Calu3 (cell line): ENCODE results near the gene SCN4A. TPM values are rescaled to one million over a fixed set of nuclear protein-coding genes. Genes with fewer than 3 reads are reported as not detected.

ENCODE experiments used
- BruUV-seq: library from RNA; stranded (reverse); fragments of 400-500 nt; replicated peaks from 2 replicates; lab custom pipeline; 2021; lab: Mats Ljungman, UMichigan
- CTCF ChIA-PET: fragments of 300-600 bp; sonication (Branson Sonifier 250); formaldehyde crosslinking; loops from one replicate; lab custom pipeline; 2022; ENCODE audit warnings: antibody characterized with exemption; lab: Charles Lee
- DNase-seq: peaks from one replicate; pipeline ENCODE4 v3.0.0; 2022
- H3K27ac Mint-ChIP-seq: one replicate; pipeline ENCODE4 v1.8.0; 2022; ENCODE audit warnings: mixed read lengths; ENCODE audit not compliant: unreplicated experiment
- H3K27me3 Mint-ChIP-seq: one replicate; pipeline ENCODE4 v1.8.0; 2022; ENCODE audit warnings: mixed read lengths; ENCODE audit not compliant: unreplicated experiment
- H3K36me3 Mint-ChIP-seq: one replicate; pipeline ENCODE4 v1.8.0; 2022; ENCODE audit warnings: mild to moderate bottlenecking, moderate library complexity, mixed read lengths; ENCODE audit not compliant: insufficient read depth, unreplicated experiment
- H3K4me1 Mint-ChIP-seq: one replicate; pipeline ENCODE4 v1.8.0; 2022; ENCODE audit warnings: mild to moderate bottlenecking, low read depth, mixed read lengths; ENCODE audit not compliant: unreplicated experiment
- H3K4me3 Mint-ChIP-seq: one replicate; pipeline ENCODE4 v1.8.0; 2022; ENCODE audit warnings: mild to moderate bottlenecking, low read depth, moderate library complexity, mixed read lengths; ENCODE audit not compliant: unreplicated experiment
- H3K9me3 Mint-ChIP-seq: one replicate; pipeline ENCODE4 v1.8.0; 2022; ENCODE audit warnings: low read depth, mixed read lengths; ENCODE audit not compliant: unreplicated experiment
- intact Hi-C: fragments of 100-400 bp; cut with micrococcal nuclease; formaldehyde crosslinking; loops from one replicate; pipeline ENCODE4 v1.10.0; 2022; ENCODE audit not compliant: unreplicated experiment
- total RNA-seq: library from RNA; stranded (reverse); gene quantifications from 2 replicates; pipeline ENCODE4 v1.2.3, GENCODE V29; 2022
- TF ChIP-seq, protein P1 (sequence below): fragments of 200-600 bp; IDR thresholded peaks from one replicate; pipeline ENCODE4 v1.8.0; 2022; ENCODE audit warnings: antibody characterized with exemption; ENCODE audit not compliant: unreplicated experiment

The SCN4A gene
- total RNA-seq, 1 experiment from 2014 or later: not detected

DNA sequence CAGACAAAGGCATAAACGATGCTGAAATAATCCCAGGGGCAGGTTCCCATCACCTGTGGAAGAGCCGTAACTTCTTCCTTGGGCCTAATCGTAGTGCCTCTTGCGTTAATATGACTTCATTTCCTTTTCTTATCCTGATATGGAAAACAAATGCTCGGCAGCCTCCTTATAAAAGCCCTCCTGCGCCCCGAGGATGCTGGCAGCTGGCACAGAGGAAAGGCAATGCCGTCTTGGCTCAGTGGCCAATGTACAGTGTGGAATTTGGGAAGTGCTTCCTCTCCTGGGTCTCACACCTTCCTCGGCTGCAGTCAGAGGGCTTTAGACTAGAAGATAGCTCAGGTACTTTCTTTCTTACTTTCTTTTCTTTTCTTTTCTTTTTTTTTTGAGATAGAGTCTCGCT, 3.4 kb downstream of the SCN4A start:
- peaks cover 12% of the 10 kb centered on the region for H3K27me3 Mint-ChIP-seq

DNA sequence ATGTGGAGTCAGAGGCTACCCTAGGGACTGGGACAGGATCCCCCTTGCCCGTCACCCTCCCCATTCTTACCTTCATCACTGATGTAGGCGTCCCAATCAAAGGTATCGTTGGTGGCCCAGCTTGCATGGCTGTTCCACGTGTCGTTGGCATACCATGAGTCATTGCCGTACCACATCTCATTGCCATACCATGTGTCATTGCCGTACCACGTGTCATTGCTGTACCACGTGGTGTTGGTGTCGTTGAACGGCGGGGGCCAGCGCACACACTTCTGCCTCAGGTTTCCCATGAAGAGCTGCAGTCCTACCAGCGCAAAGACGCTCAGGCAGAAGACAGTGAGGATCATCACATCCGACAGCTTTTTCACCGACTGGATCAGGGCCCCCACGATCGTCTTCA, 4.8 kb downstream of the SCN4A start:
- H3K9me3 Mint-ChIP-seq: no peaks in the 10 kb centered on the region
- CTCF ChIA-PET: interaction anchor here (0.6 kb wide), 1 partner anchor 805 kb away, joined by 3 read pairs; no protein-coding TSS in a partner anchor
- H3K36me3 Mint-ChIP-seq: no peaks in the 10 kb centered on the region
- no peaks in the 10 kb centered on the region for H3K4me1 Mint-ChIP-seq
- H3K4me3 Mint-ChIP-seq: no peak overlapping the region
- TF ChIP-seq, protein P1, sequence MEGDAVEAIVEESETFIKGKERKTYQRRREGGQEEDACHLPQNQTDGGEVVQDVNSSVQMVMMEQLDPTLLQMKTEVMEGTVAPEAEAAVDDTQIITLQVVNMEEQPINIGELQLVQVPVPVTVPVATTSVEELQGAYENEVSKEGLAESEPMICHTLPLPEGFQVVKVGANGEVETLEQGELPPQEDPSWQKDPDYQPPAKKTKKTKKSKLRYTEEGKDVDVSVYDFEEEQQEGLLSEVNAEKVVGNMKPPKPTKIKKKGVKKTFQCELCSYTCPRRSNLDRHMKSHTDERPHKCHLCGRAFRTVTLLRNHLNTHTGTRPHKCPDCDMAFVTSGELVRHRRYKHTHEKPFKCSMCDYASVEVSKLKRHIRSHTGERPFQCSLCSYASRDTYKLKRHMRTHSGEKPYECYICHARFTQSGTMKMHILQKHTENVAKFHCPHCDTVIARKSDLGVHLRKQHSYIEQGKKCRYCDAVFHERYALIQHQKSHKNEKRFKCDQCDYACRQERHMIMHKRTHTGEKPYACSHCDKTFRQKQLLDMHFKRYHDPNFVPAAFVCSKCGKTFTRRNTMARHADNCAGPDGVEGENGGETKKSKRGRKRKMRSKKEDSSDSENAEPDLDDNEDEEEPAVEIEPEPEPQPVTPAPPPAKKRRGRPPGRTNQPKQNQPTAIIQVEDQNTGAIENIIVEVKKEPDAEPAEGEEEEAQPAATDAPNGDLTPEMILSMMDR: no peak
- H3K27ac Mint-ChIP-seq: no peak overlapping the region
- H3K27me3 Mint-ChIP-seq: peaks cover 19% of the 10 kb centered on the region
- intact Hi-C loops: no loop called here
- BruUV-seq: no TSS peak
- DNase-seq: no peak

More for the DNA sequence above, 3.4 kb downstream of the SCN4A start:
- H3K36me3 Mint-ChIP-seq: no peaks in the 10 kb centered on the region
- no TSS peak for BruUV-seq
- no peaks in the 10 kb centered on the region for H3K9me3 Mint-ChIP-seq
- TF ChIP-seq, protein P1: no peak
- peaks cover 10% of the 10 kb centered on the region for H3K4me1 Mint-ChIP-seq
- no peak overlapping the region for H3K4me3 Mint-ChIP-seq
- intact Hi-C loops: no loop called here
- no peak for DNase-seq
- CTCF ChIA-PET: no interaction called here
- no peak overlapping the region for H3K27ac Mint-ChIP-seq

DNA sequence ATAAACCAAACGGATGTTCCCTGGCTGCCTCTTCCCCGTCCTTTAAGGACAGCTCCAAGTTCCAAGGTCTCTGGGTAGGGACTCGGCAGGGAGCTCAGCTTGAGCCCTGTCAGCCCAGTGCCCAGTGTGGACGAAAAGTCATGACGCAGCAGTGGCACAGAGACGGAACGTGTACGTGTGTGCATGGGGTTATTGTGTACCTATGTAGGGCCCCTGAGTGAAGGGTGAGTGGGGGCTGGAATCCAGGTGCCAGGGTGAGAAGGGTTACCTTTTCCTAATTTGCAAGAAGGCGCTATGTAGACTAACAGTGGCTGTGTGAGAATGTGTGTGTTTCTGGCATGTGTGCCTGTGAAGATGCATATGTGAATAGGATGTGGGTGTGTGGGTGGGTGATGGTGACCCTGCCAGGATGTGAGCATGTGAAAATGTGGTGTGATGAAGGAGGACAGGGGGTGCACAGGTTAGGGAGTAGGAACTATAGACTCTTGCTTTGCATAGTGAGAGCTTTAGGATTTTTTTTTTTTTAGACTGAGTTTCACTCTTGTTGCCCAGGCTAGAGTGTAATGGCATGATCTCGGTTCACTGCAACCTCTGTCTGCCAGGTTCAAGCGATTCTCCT, 6.0 kb downstream of the SCN4A start:
- CTCF ChIA-PET: no interaction called here
- H3K9me3 Mint-ChIP-seq: no peaks in the 10 kb centered on the region
- no TSS peak for BruUV-seq
- H3K36me3 Mint-ChIP-seq: no peaks in the 10 kb centered on the region
- intact Hi-C loops: no loop called here
- TF ChIP-seq, protein P1: no peak
- H3K27me3 Mint-ChIP-seq: peaks cover 26% of the 10 kb centered on the region
- no peak overlapping the region for H3K4me3 Mint-ChIP-seq
- no peak overlapping the region for H3K27ac Mint-ChIP-seq
- no peak for DNase-seq
- no peaks in the 10 kb centered on the region for H3K4me1 Mint-ChIP-seq

DNA sequence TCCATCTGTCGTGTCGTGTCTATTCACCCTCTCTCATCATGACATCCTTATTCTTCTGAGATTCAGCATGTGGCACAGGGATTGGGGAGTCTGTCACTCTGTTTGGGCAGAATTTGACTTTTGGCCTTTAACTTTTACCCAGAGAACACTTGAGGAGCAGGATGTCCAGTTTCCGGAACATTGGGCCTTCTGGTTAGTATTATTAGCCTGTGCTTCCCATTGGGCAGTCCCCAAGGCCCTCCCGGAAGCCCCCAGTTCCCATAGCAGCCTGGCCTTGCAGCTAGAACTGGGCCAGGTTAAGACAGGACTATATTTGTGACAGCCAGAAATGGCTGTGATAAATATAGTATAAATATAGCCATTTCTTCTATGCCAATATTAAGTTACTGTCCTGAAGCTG, 9.6 kb downstream of the SCN4A start:
- intact Hi-C loops: no loop called here
- peaks cover 35% of the 10 kb centered on the region for H3K27me3 Mint-ChIP-seq
- no peak overlapping the region for H3K4me3 Mint-ChIP-seq
- H3K9me3 Mint-ChIP-seq: no peaks in the 10 kb centered on the region
- no peaks in the 10 kb centered on the region for H3K4me1 Mint-ChIP-seq
- H3K36me3 Mint-ChIP-seq: no peaks in the 10 kb centered on the region
- no TSS peak for BruUV-seq
- TF ChIP-seq, protein P1: no peak
- no peak overlapping the region for H3K27ac Mint-ChIP-seq
- CTCF ChIA-PET: no interaction called here
- no peak for DNase-seq
